Tibial nerve (tissue), 4 donors: ENCODE results near the gene TBC1D16. TPM values are rescaled to one million over a fixed set of nuclear protein-coding genes. Genes with fewer than 3 reads are reported as not detected.

ENCODE experiments used
- DNase-seq, 2 donors: peaks; one replicate each; pipeline ENCODE4 v3.0.0-alpha.2; 2019; ENCODE audit warnings: low spot score in 2 of 2
- H3K27ac ChIP-seq, 4 donors: fragments of 200-600 bp; sonication (generic) in 3 of 4; one replicate each; pipeline ENCODE4 v1.5.1; 2017 to 2019; ENCODE audit warnings: mild to moderate bottlenecking in 1 of 4
- H3K27me3 ChIP-seq, 2 donors: fragments of 200-600 bp; sonication (generic) in 1 of 2; one replicate each; pipeline versions ENCODE4 v1.5.1 to v1.6.0; 2017 to 2019
- H3K36me3 ChIP-seq, 3 donors: fragments of 200-600 bp; sonication (generic); one replicate each; pipeline ENCODE4 v1.5.1; 2018 to 2019
- H3K4me1 ChIP-seq, 4 donors: fragments of 200-600 bp; sonication (generic) in 3 of 4; one replicate each; pipeline ENCODE4 v1.5.1; 2017 to 2019
- H3K4me3 ChIP-seq, 4 donors: fragments of 200-600 bp; sonication (generic) in 3 of 4; one replicate each; pipeline ENCODE4 v1.5.1; 2017 to 2019; ENCODE audit warnings: mild to moderate bottlenecking in 1 of 4, moderate library complexity in 1 of 4
- H3K9me3 ChIP-seq, 4 donors: fragments of 200-600 bp; sonication (generic) in 3 of 4; one replicate each; pipeline ENCODE4 v1.5.1; 2017 to 2019
- CTCF ChIP-seq, 5 experiments: fragments of 200-600 bp in 3 of 5; fragments of 450-650 bp in 2 of 5; sonication (generic) in 3 of 5; IDR thresholded peaks; one replicate each; pipeline ENCODE4 v1.5.1; 2016 to 2019; ENCODE audit warnings: antibody characterized with exemption in 5 of 5, mild to moderate bottlenecking in 3 of 5, moderate library complexity in 2 of 5
- EP300 ChIP-seq, 2 donors: sonication (generic); formaldehyde crosslinking; IDR thresholded peaks; one replicate each; pipeline ENCODE4 v1.6.1; 2017; ENCODE audit warnings: antibody characterized with exemption in 2 of 2, mild to moderate bottlenecking in 1 of 2
- POLR2A ChIP-seq, 2 donors: fragments of 450-650 bp; IDR thresholded peaks; one replicate each; pipeline ENCODE4 v1.6.1; 2017; ENCODE audit warnings: antibody characterized with exemption in 2 of 2, mild to moderate bottlenecking in 2 of 2, moderate library complexity in 2 of 2
- WGBS, 2 donors: methylation state at CpG; one replicate each; pipeline ENCODE4 v1.1.5; 2018; 5-methylcytosine and 5-hydroxymethylcytosine counted together
- total RNA-seq, 4 donors: library from RNA; depleted of rRNA; stranded (reverse); fragments of >200 nt; gene quantifications; one replicate each; pipeline ENCODE4 v1.1.0, GENCODE V29; 2016

The TBC1D16 gene
- total RNA-seq, 4 donors from 2014 or later, result 48.3 to 68.4 (median 58.1) TPM

GRCh38 chr17:79974566-79975497 is 60.8 kb downstream of the TBC1D16 start:
- Histone ChIP-seq H3K9me3 (no peaks in the 10 kb centered on the region), H3K4me3 (no peak overlapping the region), H3K36me3 (peaks cover 0 to 36% (median 0%) of the 10 kb centered on the region in 3 donors), H3K27ac (no peak overlapping the region), H3K4me1 (peaks cover 0 to 14% (median 0%) of the 10 kb centered on the region in 4 donors), H3K27me3 (no peaks in the 10 kb centered on the region)
- DNase-seq, result no peak
- TF ChIP-seq CTCF (IDR thresholded peaks at IDR 0.05) (no peak), POLR2A (IDR thresholded peaks at IDR 0.05) (no peak), EP300 (IDR thresholded peaks at IDR 0.05) (no peak)
- WGBS, 2 donors, result 80 to 87% methylated on average over 23 of the region's 23 CpGs

DNA sequence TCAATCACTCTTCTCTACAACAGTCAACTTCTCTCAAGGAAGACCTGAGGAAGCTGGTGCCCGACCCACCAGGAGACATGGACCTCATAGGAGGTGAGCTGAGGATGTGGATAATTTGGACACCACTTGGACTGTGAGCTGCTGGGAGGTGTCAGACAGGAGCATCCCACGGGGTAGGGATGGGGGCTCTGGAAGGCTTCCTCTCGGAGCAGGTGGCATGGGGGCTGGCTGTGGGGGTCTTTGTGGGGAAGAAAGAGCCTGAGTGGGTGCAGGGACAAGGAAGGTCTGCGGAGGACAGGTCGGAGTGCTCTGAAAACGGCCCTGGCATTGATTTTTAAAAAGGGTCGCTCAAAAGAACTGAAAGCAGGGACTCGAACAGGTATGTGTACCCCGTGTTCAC is 64.0 kb downstream of the TBC1D16 start:
- H3K4me3 ChIP-seq, result no peak overlapping the region
- WGBS, 2 donors, result 92 to 95% methylated on average over 9 of the region's 9 CpGs
- peaks cover 0 to 25% (median 0%) of the 10 kb centered on the region in 3 donors for H3K36me3 ChIP-seq
- H3K4me1 ChIP-seq, result peaks cover 0 to 14% (median 0%) of the 10 kb centered on the region in 4 donors
- no peak overlapping the region for H3K27ac ChIP-seq
- TF ChIP-seq POLR2A (IDR thresholded peaks at IDR 0.05) (no peak), EP300 (IDR thresholded peaks at IDR 0.05) (no peak), CTCF (IDR thresholded peaks at IDR 0.05) (no peak)
- no peaks in the 10 kb centered on the region for H3K27me3 ChIP-seq
- no peaks in the 10 kb centered on the region for H3K9me3 ChIP-seq
- DNase-seq, result no peak

DNA sequence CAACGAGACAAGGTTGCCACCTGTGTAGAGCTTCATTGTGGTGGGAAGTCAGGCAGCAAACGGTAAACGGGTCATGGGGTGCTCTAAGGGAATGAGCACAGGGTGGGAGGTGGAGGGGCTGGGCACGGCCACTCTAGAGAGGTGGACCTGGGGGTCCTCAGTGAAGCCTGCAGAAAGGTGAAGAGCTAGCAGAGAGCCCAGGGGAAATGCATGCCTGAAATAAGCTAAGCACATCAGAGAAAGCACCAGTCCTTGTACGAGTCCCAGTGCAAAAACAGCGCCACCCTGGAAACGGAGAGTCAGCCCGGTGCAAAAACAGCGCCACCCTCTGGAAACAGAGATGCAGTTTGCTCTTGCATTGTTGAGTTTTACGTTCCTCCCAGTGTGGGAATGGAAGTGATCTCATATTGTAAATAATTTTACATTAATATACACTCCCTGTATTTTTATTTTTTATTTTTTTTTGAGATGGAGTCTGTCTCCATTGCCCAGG is 65.0 kb downstream of the TBC1D16 start:
- 47 to 56% methylated on average over 10 of the region's 10 CpGs for WGBS, 2 donors
- peaks cover 0 to 19% (median 0%) of the 10 kb centered on the region in 4 donors for H3K4me1 ChIP-seq
- no peaks in the 10 kb centered on the region for H3K27me3 ChIP-seq
- no peak overlapping the region for H3K4me3 ChIP-seq
- peaks cover 0 to 24% (median 0%) of the 10 kb centered on the region in 3 donors for H3K36me3 ChIP-seq
- TF ChIP-seq POLR2A (IDR thresholded peaks at IDR 0.05), result no peak
- TF ChIP-seq CTCF (IDR thresholded peaks at IDR 0.05), result peak in 3 of 5 experiments; percentile 26 to 39 (median 34)
- DNase-seq, result no peak
- no peak overlapping the region for H3K27ac ChIP-seq
- H3K9me3 ChIP-seq, result no peaks in the 10 kb centered on the region

- TF ChIP-seq POLR2A (IDR thresholded peaks at IDR 0.05) (no peak), CTCF (IDR thresholded peaks at IDR 0.05) (no peak), EP300 (IDR thresholded peaks at IDR 0.05) (no peak)
- Histone ChIP-seq H3K9me3 (no peaks in the 10 kb centered on the region), H3K36me3 (peaks cover 0 to 24% (median 0%) of the 10 kb centered on the region in 3 donors), H3K27ac (no peak overlapping the region), H3K27me3 (no peaks in the 10 kb centered on the region), H3K4me1 (peaks cover 0 to 18% (median 0%) of the 10 kb centered on the region in 4 donors), H3K4me3 (no peak overlapping the region)
- WGBS, 2 donors, result 74 to 75% methylated on average over 7 of the region's 7 CpGs
- DNase-seq, result no peak
These were observed 65.8 kb downstream of the TBC1D16 start for GRCh38 chr17:79969906-79970305.

GRCh38 chr17:79968116-79968515 is 67.6 kb downstream of the TBC1D16 start:
- Histone ChIP-seq H3K4me3 (no peak overlapping the region), H3K27ac (no peak overlapping the region), H3K9me3 (no peaks in the 10 kb centered on the region), H3K36me3 (peaks cover 0 to 24% (median 0%) of the 10 kb centered on the region in 3 donors), H3K4me1 (peaks cover 0 to 7% (median 0%) of the 10 kb centered on the region in 4 donors), H3K27me3 (no peaks in the 10 kb centered on the region)
- TF ChIP-seq CTCF (IDR thresholded peaks at IDR 0.05) (no peak), EP300 (IDR thresholded peaks at IDR 0.05) (no peak), POLR2A (IDR thresholded peaks at IDR 0.05) (no peak)
- WGBS, 2 donors, result 89 to 91% methylated on average over 5 of the region's 5 CpGs
- no peak for DNase-seq
